ENCODE results near the gene CD48. TPM values are rescaled to one million over a fixed set of nuclear protein-coding genes. Genes with fewer than 3 reads are reported as not detected.

Gene CD48
- total RNA-seq, 1 donor from 2014 or later = 26.3 TPM

DNA sequence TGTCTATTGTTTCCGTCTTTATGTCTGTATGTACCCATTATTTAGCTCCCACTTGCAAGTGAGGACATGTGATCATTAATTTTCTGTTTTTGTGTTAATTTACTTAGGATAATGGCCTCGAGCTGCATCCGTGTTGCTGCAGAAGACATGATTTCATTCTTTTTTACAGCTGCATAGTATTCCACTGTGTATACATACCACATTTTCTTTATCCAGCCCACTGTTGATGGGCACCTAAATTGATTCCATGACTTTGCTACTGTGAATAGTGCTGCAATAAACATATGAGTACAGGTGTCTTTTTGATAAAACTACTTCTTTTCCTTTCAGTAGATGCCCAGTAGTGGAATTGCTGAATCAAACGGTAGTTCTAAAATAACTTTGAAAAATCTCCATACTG lies 52.1 kb downstream of the CD48 start:
- Histone ChIP-seq H3K27ac (no peak overlapping the region), H3K27me3 (ENCODE audit: low read depth) (no peaks in the 10 kb centered on the region), H3K4me1 (peaks cover 9% of the 10 kb centered on the region), H3K36me3 (no peaks in the 10 kb centered on the region), H3K9me3 (no peaks in the 10 kb centered on the region), H3K4me3 (no peak overlapping the region)
- DNase-seq (no peak), ATAC-seq (no peak)
- TF ChIP-seq, protein P1, sequence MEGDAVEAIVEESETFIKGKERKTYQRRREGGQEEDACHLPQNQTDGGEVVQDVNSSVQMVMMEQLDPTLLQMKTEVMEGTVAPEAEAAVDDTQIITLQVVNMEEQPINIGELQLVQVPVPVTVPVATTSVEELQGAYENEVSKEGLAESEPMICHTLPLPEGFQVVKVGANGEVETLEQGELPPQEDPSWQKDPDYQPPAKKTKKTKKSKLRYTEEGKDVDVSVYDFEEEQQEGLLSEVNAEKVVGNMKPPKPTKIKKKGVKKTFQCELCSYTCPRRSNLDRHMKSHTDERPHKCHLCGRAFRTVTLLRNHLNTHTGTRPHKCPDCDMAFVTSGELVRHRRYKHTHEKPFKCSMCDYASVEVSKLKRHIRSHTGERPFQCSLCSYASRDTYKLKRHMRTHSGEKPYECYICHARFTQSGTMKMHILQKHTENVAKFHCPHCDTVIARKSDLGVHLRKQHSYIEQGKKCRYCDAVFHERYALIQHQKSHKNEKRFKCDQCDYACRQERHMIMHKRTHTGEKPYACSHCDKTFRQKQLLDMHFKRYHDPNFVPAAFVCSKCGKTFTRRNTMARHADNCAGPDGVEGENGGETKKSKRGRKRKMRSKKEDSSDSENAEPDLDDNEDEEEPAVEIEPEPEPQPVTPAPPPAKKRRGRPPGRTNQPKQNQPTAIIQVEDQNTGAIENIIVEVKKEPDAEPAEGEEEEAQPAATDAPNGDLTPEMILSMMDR (IDR thresholded peaks at IDR 0.05) = no peak
- intact Hi-C loops (cut with DNase I) = no loop called here

DNA sequence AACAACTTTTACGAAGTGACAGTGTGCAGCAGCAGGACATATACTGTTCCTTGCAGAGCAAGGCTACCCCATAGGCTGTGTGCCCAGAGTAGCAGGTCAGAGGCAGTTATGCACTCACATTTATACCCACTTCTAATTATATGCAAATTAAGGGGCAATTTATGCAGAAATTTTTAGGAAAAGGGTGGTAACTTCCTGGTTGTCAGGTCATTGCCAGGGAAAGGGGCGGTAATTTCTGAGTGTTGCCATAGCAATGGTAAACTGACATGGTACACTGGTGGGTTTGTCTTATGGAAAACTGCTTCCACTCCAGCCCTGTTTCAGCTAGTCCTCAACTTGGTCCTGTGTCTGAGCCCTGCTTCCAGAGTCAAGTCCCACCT lies 52.8 kb downstream of the CD48 start:
- ATAC-seq (no peak), DNase-seq (no peak)
- Histone ChIP-seq H3K4me1 (peaks cover 6% of the 10 kb centered on the region), H3K4me3 (no peak overlapping the region), H3K27me3 (ENCODE audit: low read depth) (no peaks in the 10 kb centered on the region), H3K36me3 (no peaks in the 10 kb centered on the region), H3K27ac (no peak overlapping the region), H3K9me3 (no peaks in the 10 kb centered on the region)
- TF ChIP-seq, protein P1 (IDR thresholded peaks at IDR 0.05) = no peak
- intact Hi-C loops (cut with DNase I) = no loop called here

DNA sequence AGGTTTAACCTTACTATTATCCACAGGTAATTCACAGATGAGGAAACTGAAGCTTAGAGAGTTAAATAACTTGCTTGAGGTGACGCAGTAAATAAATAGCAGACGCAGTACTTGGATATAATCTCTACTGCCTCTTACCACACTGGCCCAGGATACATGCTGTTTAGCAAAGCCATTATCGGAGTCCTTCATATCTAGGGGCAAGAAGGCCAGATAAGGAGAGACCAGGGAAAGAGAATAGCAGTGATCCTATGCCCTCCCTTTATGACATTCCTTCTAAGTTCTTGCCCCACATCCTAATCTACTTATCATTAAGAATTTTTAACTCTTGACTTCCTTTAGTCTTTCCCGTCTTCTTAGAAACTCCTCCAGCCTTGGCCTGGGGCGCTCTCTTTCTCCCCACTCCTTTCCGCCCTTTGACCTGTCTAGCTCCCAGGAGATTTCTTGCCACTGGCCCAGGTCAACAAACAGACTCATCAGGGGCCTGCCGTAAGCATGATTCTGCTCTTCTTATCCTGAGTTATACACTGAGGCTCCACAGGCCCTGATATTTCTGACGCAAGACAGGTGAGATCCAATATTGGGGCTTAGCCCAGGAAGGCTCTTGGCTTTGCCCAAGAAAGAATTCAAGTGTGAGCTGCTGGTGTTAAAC lies 53.3 kb downstream of the CD48 start:
- H3K27ac ChIP-seq = peak overlapping the region; percentile 16
- ATAC-seq (peak; percentile 42 to 45), DNase-seq (no peak)
- intact Hi-C loops (cut with DNase I) = no loop called here
- no peaks in the 10 kb centered on the region for H3K9me3 ChIP-seq
- peaks cover 4% of the 10 kb centered on the region for H3K4me1 ChIP-seq
- H3K36me3 ChIP-seq = no peaks in the 10 kb centered on the region
- TF ChIP-seq, protein P1 (IDR thresholded peaks at IDR 0.05) = no peak
- H3K27me3 ChIP-seq (ENCODE audit: low read depth) = no peaks in the 10 kb centered on the region
- no peak overlapping the region for H3K4me3 ChIP-seq

DNA sequence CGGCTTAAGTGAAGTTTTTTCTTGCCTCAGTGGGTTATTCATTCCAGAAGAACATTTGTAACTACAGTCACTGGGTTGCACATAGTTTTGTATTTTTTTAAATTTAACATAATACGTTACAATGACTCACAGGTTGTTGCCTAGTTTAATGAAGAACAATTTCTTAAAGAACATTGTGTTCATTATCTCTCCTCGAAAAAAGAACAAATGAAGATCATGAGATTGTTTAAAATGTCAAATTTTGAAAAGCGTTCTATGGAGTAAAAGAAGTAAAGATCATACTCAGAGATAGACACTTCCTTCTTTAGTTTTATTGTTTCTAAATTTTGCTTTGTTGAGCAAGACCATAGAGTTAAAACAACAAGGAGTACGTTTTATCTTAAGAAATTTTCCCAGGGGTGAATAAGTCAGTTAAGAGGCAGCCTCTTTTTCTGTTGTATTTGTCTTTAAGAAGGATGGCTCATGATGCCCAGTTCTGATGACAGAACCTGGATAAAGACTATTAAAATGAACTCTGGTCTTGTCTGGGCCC lies 54.3 kb downstream of the CD48 start:
- H3K9me3 ChIP-seq = no peaks in the 10 kb centered on the region
- H3K4me1 ChIP-seq = no peaks in the 10 kb centered on the region
- H3K4me3 ChIP-seq = no peak overlapping the region
- TF ChIP-seq, protein P1 (IDR thresholded peaks at IDR 0.05) = no peak
- no peaks in the 10 kb centered on the region for H3K36me3 ChIP-seq
- no peak overlapping the region for H3K27ac ChIP-seq
- H3K27me3 ChIP-seq (ENCODE audit: low read depth) = no peaks in the 10 kb centered on the region
- intact Hi-C loops (cut with DNase I) = no loop called here
- DNase-seq (no peak), ATAC-seq (peak in 1 of 2 donors; percentile 39)

DNA sequence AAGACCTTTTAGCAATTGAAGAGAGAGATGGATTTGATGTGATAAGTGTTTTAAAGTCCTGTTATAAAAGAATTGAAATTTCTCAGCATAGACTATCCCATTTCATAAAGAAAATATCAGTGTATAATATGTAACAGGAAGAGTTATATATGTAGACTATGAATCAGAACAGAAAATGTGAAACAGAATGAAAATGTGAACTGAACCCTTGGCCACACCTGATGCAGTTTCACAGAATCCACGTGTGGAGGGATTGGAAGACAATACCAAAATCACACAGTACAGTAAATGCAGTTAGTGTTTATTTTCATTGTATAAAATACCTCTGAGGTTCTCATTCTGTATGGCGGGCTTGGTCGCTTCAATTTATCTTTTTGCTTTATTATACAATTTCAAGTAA lies 54.9 kb downstream of the CD48 start:
- no peak overlapping the region for H3K4me3 ChIP-seq

More for the DNA sequence above, 54.9 kb downstream of the CD48 start:
- intact Hi-C loops (cut with DNase I) = no loop called here
- Histone ChIP-seq H3K27ac (no peak overlapping the region), H3K9me3 (no peaks in the 10 kb centered on the region), H3K4me1 (peaks cover 2% of the 10 kb centered on the region), H3K36me3 (no peaks in the 10 kb centered on the region), H3K27me3 (ENCODE audit: low read depth) (no peaks in the 10 kb centered on the region)
- DNase-seq = no peak
- no peak for ATAC-seq
- TF ChIP-seq, protein P1 (IDR thresholded peaks at IDR 0.05) = no peak
